ENCODE measurements around the gene ACOXL. TPM values are rescaled to one million over a fixed set of nuclear protein-coding genes. Genes with fewer than 3 reads are reported as not detected.

The ACOXL gene
- total and polyA plus RNA-seq, 10 of the 15 experiments (the other 5 are each of a cell fraction or from before 2014, with no cell fraction given) = 0.05 to 1.3 (median 0.71) TPM

GRCh38 chr2:111121828-111122630 is 389.7 kb downstream of the ACOXL start:
- Histone ChIP-seq H3K9me3 (replicated peaks; ENCODE audit: control insufficient read depth, insufficient read depth, low read length) (no peaks in the 10 kb centered on the region; the same call in 2 of the 3 replicates), H3K4me2 (ENCODE audit: control insufficient read depth, insufficient read depth) (peak overlapping the region; percentile 81), H2AFZ (ENCODE audit: control insufficient read depth, low read depth, low read length) (peak overlapping the region; percentile 59), H3K79me2 (ENCODE audit: control insufficient read depth, insufficient read depth, low read length) (peaks cover 12% of the 10 kb centered on the region), H3K27ac (ENCODE audit: control insufficient read depth, insufficient read depth) (no peak overlapping the region), H3K36me3 (ENCODE audit: control insufficient read depth in 2 of 2, insufficient read depth in 2 of 2, low read length in 1 of 2) (peaks cover 0 to 4% of the 10 kb centered on the region in 2 experiments; a peak in 2 of 4 replicates), H4K20me1 (ENCODE audit: control insufficient read depth, insufficient read depth) (no peaks in the 10 kb centered on the region; the same call in 1 of the 2 replicates), H3K4me1 (ENCODE audit: control insufficient read depth, insufficient read depth, low read length) (peaks cover 25% of the 10 kb centered on the region), H3K9ac (ENCODE audit: control insufficient read depth, insufficient read depth, low read length) (peak overlapping the region; percentile 53; the same call in 1 of the 2 replicates), H3K4me3 (peak overlapping the region; percentile 80), H3K27me3 (replicated peaks in 1 of 2; ENCODE audit: control insufficient read depth in 2 of 2, insufficient read depth in 2 of 2, low read length in 1 of 2) (peaks cover 7 to 28% of the 10 kb centered on the region in 2 experiments)
- in situ Hi-C loops (cut with MboI) (no loop called here), intact Hi-C loops (cut with micrococcal nuclease; ENCODE audit: unreplicated experiment) (loop anchor here (2.0 to 10.0 kb wide), 2 partner anchors 73 to 333 kb away; no protein-coding TSS in a partner anchor)
- RAD21 ChIA-PET (ENCODE audit: unreplicated experiment) = interaction anchor here (1.4 to 2.4 kb wide), 6 partner anchors 35 to 75 kb away, joined by 5 to 41 read pairs (median 8); no protein-coding TSS in a partner anchor
- under 1% methylated on average over 58 of the region's 93 CpGs for WGBS (ENCODE audit: insufficient coverage, insufficient replicate concordance, low lambda C conversion rate, missing lambda C conversion rate)
- FAIRE-seq = no peak
- CTCF ChIA-PET = interaction anchor here (1.2 kb wide), 1 partner anchor 46 kb away, joined by 3 read pairs; no protein-coding TSS in a partner anchor
- POLR2A ChIA-PET = no interaction called here
- peak; percentile 70 for ATAC-seq
- SMC1A ChIA-PET (ENCODE audit: uncharacterized antibody, unreplicated experiment) = interaction anchor here (1.0 to 2.6 kb wide), 2 partner anchors 73 to 97 kb away, joined by 3 to 10 read pairs; no protein-coding TSS in a partner anchor
- BruUV-seq (replicated peaks) = TSS peak; percentile 73
- DNase-seq (ENCODE audit: low read depth, low spot score) = no peak
- TF ChIP-seq PRDM15 (CRISPR knock-in tag; IDR thresholded peaks at IDR 0.05) (no peak), ZNF274 (IDR thresholded peaks at IDR 0.05; ENCODE audit: insufficient read depth, insufficient read length) (no peak), CHD1 (IDR thresholded peaks at IDR 0.05; ENCODE audit: low read depth, low read length) (no peak), IKZF1 (conservative IDR thresholded peaks at IDR 0.05) (peak; percentile 47), NFYB (IDR thresholded peaks at IDR 0.05; ENCODE audit: insufficient read depth, low read depth, low read length) (peak; percentile 97), POU2F2 (IDR thresholded peaks at IDR 0.05; ENCODE audit: borderline replicate concordance, low read depth, low read length) (0 out of 3 replicates have a peak, but pooled peaks have one; percentile 34), BACH1 (IDR thresholded peaks at IDR 0.05; ENCODE audit: borderline replicate concordance) (0 out of 2 replicates have a peak, but pooled peaks have one; percentile 46), NFXL1 (IDR thresholded peaks at IDR 0.05; ENCODE audit: borderline replicate concordance) (0 out of 2 replicates have a peak, but pooled peaks have one; percentile 31), EED (IDR thresholded peaks at IDR 0.05; ENCODE audit: low read depth) (no peak), HDGF (IDR thresholded peaks at IDR 0.05) (no peak), NR2C1 (IDR thresholded peaks at IDR 0.05) (peak; percentile 70), PKNOX1 (IDR thresholded peaks at IDR 0.05) (peak; percentile 79), PBX3 (IDR thresholded peaks at IDR 0.05; ENCODE audit: insufficient replicate concordance, low read depth, low read length) (peak; percentile 85), BHLHE40 (IDR thresholded peaks at IDR 0.05; ENCODE audit: borderline replicate concordance in 1 of 2, low read depth in 2 of 2, low read length in 1 of 2) (peak in 1 of 2 experiments; percentile 61; a peak in 2 of 4 replicates), SP1 (IDR thresholded peaks at IDR 0.05; ENCODE audit: low read depth, low read length) (peak; percentile 81), MAX (IDR thresholded peaks at IDR 0.05; ENCODE audit: low read depth, low read length) (peak; percentile 53), POLR2A (IDR thresholded peaks at IDR 0.05; ENCODE audit: low read depth, low read length) (0 out of 2 replicates have a peak, but pooled peaks have one; percentile 24)

Measured in GM12878 (cell line).